SK-N-SH (cell line): ENCODE results near the gene ACSL1. TPM values are rescaled to one million over a fixed set of nuclear protein-coding genes. Genes with fewer than 3 reads are reported as not detected.

Experiments used
- CTCF ChIA-PET: fragments of 300-600, 350-600 bp; formaldehyde crosslinking; extraction: SDS; loops from one replicate; lab custom pipeline; 2021; lab: Yijun Ruan, JAX
- POLR2A ChIA-PET: fragments of 350-600 bp; sonication (Branson Sonifier 250); formaldehyde crosslinking; extraction: SDS; loops from one replicate; lab custom pipeline; 2020; ENCODE audit warnings: antibody characterized with exemption, inconsistent platforms; lab: Yijun Ruan, JAX
- DNase-seq: peaks from one replicate; pipeline ENCODE4 v3.0.0; 2012
- H2AFZ ChIP-seq: fragments of 200-600 bp; sonication (generic); 2 replicates; pipeline ENCODE4 v1.8.1; 2016; ENCODE audit warnings: antibody characterized with exemption, mild to moderate bottlenecking, low read depth
- H3F3A ChIP-seq: fragments of 200-600 bp; sonication (generic); replicated peaks from 2 replicates; pipeline ENCODE3; 2016; ENCODE audit warnings: antibody characterized with exemption, mild to moderate bottlenecking; ENCODE audit not compliant: insufficient read depth
- H3K27ac ChIP-seq, 2 experiments: fragments of 200-500 bp in 1 of 2; fragments of 200-600 bp in 1 of 2; sonication (Bioruptor generic) in 1 of 2; sonication (generic), shearing (Covaris generic) in 1 of 2; 2 replicates each; pipeline versions ENCODE4 v1.5.1 to v1.6.1; 2014 to 2016; ENCODE audit warnings: low read depth in 2 of 2, inconsistent platforms in 1 of 2, low read length in 1 of 2, mild to moderate bottlenecking in 1 of 2, mixed read lengths in 1 of 2
- H3K27me3 ChIP-seq: fragments of 200-600 bp; sonication (generic), shearing (Covaris generic); 2 replicates; pipeline ENCODE4 v1.6.1; 2016; ENCODE audit warnings: mixed run types; ENCODE audit not compliant: insufficient read depth
- H3K36me3 ChIP-seq, 2 experiments: fragments of 200-500 bp in 1 of 2; fragments of 200-600 bp in 1 of 2; sonication (Bioruptor generic) in 1 of 2; sonication (generic) in 1 of 2; replicated peaks in 1 of 2; 2 replicates each; pipeline versions ENCODE3 to v1.5.1; 2014 to 2016; ENCODE audit warnings: low read length in 1 of 2, mild to moderate bottlenecking in 1 of 2; ENCODE audit not compliant: insufficient read depth in 2 of 2, control insufficient read depth in 1 of 2
- H3K4me1 ChIP-seq, 2 experiments: fragments of 200-500 bp in 1 of 2; fragments of 200-600 bp in 1 of 2; sonication (Bioruptor generic) in 1 of 2; sonication (generic), shearing (Covaris generic) in 1 of 2; 2 replicates each; pipeline versions ENCODE4 v1.5.1 to v1.6.1; 2014 to 2016; ENCODE audit warnings: low read depth in 1 of 2, low read length in 1 of 2, mixed run types in 1 of 2; ENCODE audit not compliant: insufficient read depth in 2 of 2, control insufficient read depth in 1 of 2
- H3K4me2 ChIP-seq: fragments of 200-600 bp; sonication (generic), shearing (Covaris generic); 2 replicates; pipeline ENCODE4 v1.6.1; 2017; ENCODE audit warnings: mixed run types
- H3K4me3 ChIP-seq, 2 experiments: fragments of 200-500 bp in 1 of 2; fragments of 200-600 bp in 1 of 2; sonication (Bioruptor generic) in 1 of 2; sonication (generic), shearing (Covaris generic) in 1 of 2; 2 replicates each; pipeline versions ENCODE4 v1.5.1 to v1.8.1; 2014 to 2016; ENCODE audit warnings: low read depth in 2 of 2, inconsistent platforms in 1 of 2, low read length in 1 of 2, mild to moderate bottlenecking in 1 of 2, mixed read lengths in 1 of 2, moderate library complexity in 1 of 2
- H3K79me2 ChIP-seq: fragments of 200-600 bp; sonication (generic); 2 replicates; pipeline ENCODE4 v1.8.1; 2017; ENCODE audit warnings: mild to moderate bottlenecking; ENCODE audit not compliant: insufficient read depth
- H3K9ac ChIP-seq: fragments of 200-600 bp; sonication (generic); 2 replicates; pipeline ENCODE4 v1.6.1; 2017; ENCODE audit warnings: mixed run types
- H3K9me2 ChIP-seq: fragments of 200-600 bp; sonication (generic); 2 replicates; pipeline ENCODE4 v1.6.1; 2017; ENCODE audit warnings: mixed run types
- H3K9me3 ChIP-seq: fragments of 200-600 bp; sonication (generic); 2 replicates; pipeline ENCODE4 v1.6.1; 2017; ENCODE audit warnings: mixed run types, mild to moderate bottlenecking, moderate library complexity
- H4K20me1 ChIP-seq: fragments of 200-600 bp; sonication (generic); 2 replicates; pipeline ENCODE4 v1.6.1; 2017; ENCODE audit warnings: mild to moderate bottlenecking, mixed run types; ENCODE audit not compliant: insufficient read depth
- CTCF ChIP-seq: fragments of 200-600 bp; sonication (generic); IDR thresholded peaks from 2 replicates; pipeline ENCODE4 v1.6.1; 2017; ENCODE audit warnings: antibody characterized with exemption, mild to moderate bottlenecking, moderate library complexity
- EP300 ChIP-seq, 2 experiments: IDR thresholded peaks; 2 replicates each; pipeline versions ENCODE4 v1.4.0 to v1.6.1; 2012; ENCODE audit warnings: borderline replicate concordance in 1 of 2, low read depth in 1 of 2, low read length in 1 of 2
- FOSL2 ChIP-seq: IDR thresholded peaks from 2 replicates; pipeline ENCODE4 v1.4.0; 2012; ENCODE audit warnings: low read depth, mild to moderate bottlenecking, moderate library complexity, borderline replicate concordance
- GABPA ChIP-seq: IDR thresholded peaks from 2 replicates; pipeline ENCODE4 v1.4.0; 2012; ENCODE audit warnings: low read depth, mild to moderate bottlenecking
- MEF2A ChIP-seq: IDR thresholded peaks from 2 replicates; pipeline ENCODE4 v1.4.0; 2012; ENCODE audit warnings: low read depth, borderline replicate concordance
- NRF1 ChIP-seq: IDR thresholded peaks from 2 replicates; pipeline ENCODE4 v1.6.1; 2012; ENCODE audit warnings: low read depth, mild to moderate bottlenecking, low read length
- PBX3 ChIP-seq: IDR thresholded peaks from 2 replicates; pipeline ENCODE4; 2012
- POLR2AphosphoS5 ChIP-seq: IDR thresholded peaks from 2 replicates; pipeline ENCODE4 v1.6.1; 2012; ENCODE audit warnings: low read depth, low read length
- RAD21 ChIP-seq: IDR thresholded peaks from 2 replicates; pipeline ENCODE4 v1.6.1; 2012; ENCODE audit warnings: mild to moderate bottlenecking, low read length
- RXRA ChIP-seq: IDR thresholded peaks from 2 replicates; pipeline ENCODE4 v1.4.0; 2012; ENCODE audit warnings: low read depth, mild to moderate bottlenecking, borderline replicate concordance
- WGBS: methylation state at CpG from one replicate; pipeline ENCODE4 v1.1.6; 2017; ENCODE audit warnings: low lambda C conversion rate; 5-methylcytosine and 5-hydroxymethylcytosine counted together
- polyA plus RNA-seq, 3 experiments: library from polyadenylated mRNA; depleted of rRNA; stranded (reverse); fragments of >200 nt; gene quantifications; 2 replicates each; pipeline ENCODE4 v1.2.3, GENCODE V29; 2012

The ACSL1 gene
- polyA plus RNA-seq, 1 of the 3 experiments (the other 2 are of a cell fraction) = 7.9 TPM

- TF ChIP-seq PBX3 (no peak), RXRA (no peak), FOSL2 (no peak)
These were observed 20.8 kb upstream of the ACSL1 start (continued) for GRCh38 chr4:184846531-184846930.

GRCh38 chr4:184845367-184846021, 19.7 kb upstream of the ACSL1 start:
- CTCF ChIA-PET = interaction anchor here (1.1 kb wide), 1 partner anchor 9 kb away, joined by 3 read pairs; no protein-coding TSS in a partner anchor
- Histone ChIP-seq H4K20me1 (no peaks in the 10 kb centered on the region), H3K27me3 (peaks cover 4% of the 10 kb centered on the region; the same call in 1 of the 2 replicates), H3K4me1 (no peaks in the 10 kb centered on the region), H3K9me3 (no peaks in the 10 kb centered on the region), H3K4me2 (no peak overlapping the region), H2AFZ (no peak overlapping the region), H3K4me3 (no peak overlapping the region), H3K79me2 (no peaks in the 10 kb centered on the region), H3F3A (no peaks in the 10 kb centered on the region), H3K36me3 (no peaks in the 10 kb centered on the region), H3K27ac (no peak overlapping the region), H3K9me2 (no peaks in the 10 kb centered on the region)
- no peak for DNase-seq
- POLR2A ChIA-PET = no interaction called here
- WGBS = 48% methylated on average over 7 of the region's 7 CpGs
- TF ChIP-seq NRF1 = no peak
- no peak for TF ChIP-seq EP300 (IDR thresholded peaks at IDR 0.05; ENCODE audit: borderline replicate concordance in 1 of 2, low read depth in 1 of 2, low read length in 1 of 2)
- TF ChIP-seq, all 33 proteins: peak for 0
- H3K9ac ChIP-seq = no peak overlapping the region

GRCh38 chr4:184844742-184845141, 19.0 kb upstream of the ACSL1 start:
- CTCF ChIA-PET = interaction anchor here (0.8 to 1.1 kb wide), 2 partner anchors 10 to 12 kb away, joined by 3 read pairs; no protein-coding TSS in a partner anchor
- H3K4me2 ChIP-seq = no peak overlapping the region
- TF ChIP-seq RAD21 = no peak
- no peak for TF ChIP-seq CTCF
- TF ChIP-seq POLR2AphosphoS5 = no peak
- TF ChIP-seq NRF1 = no peak
- no peak for TF ChIP-seq MEF2A
- no peak for TF ChIP-seq GABPA
- TF ChIP-seq, all 33 proteins: peak for 0
- DNase-seq = no peak
- Histone ChIP-seq H3K4me3 (no peak overlapping the region), H3K27ac (no peak overlapping the region), H3K9me3 (no peaks in the 10 kb centered on the region), H2AFZ (no peak overlapping the region), H3K4me1 (no peaks in the 10 kb centered on the region), H3K9me2 (no peaks in the 10 kb centered on the region), H3K27me3 (peaks cover 4% of the 10 kb centered on the region; the same call in 1 of the 2 replicates), H4K20me1 (no peaks in the 10 kb centered on the region), H3F3A (no peaks in the 10 kb centered on the region), H3K9ac (no peak overlapping the region), H3K36me3 (no peaks in the 10 kb centered on the region), H3K79me2 (no peaks in the 10 kb centered on the region)
- POLR2A ChIA-PET = no interaction called here
- 6% methylated on average over 1 of the region's 1 CpG for WGBS
